GM18508 (cell line): ENCODE measurements around the gene TSG101.

Experiments
- ATAC-seq: cut with Tn5 transposase; IDR thresholded peaks from one replicate; pipeline ENCODE4 v1.9.1; 2021; ENCODE audit warnings: moderate number of reproducible peaks; ENCODE audit not compliant: insufficient read depth, unreplicated experiment

Gene TSG101

GRCh38 chr11:18526521-18527296 is at the start of gene TSG101:
TSG101 (minus strand) TSS chr11:18526942; CDS start chr11:18526816, 126 bp downstream.
- peak; percentile 85 for ATAC-seq

GRCh38 chr11:18575361-18575760 is 48.6 kb upstream of the TSG101 start:
- no peak for ATAC-seq

GRCh38 chr11:18567081-18567480 is 40.3 kb upstream of the TSG101 start:
- no peak for ATAC-seq

- ATAC-seq, result no peak
Measured at GRCh38 chr11:18566406-18566805, 39.7 kb upstream of the TSG101 start.

- ATAC-seq, result no peak
Measured at GRCh38 chr11:18564149-18564548, 37.4 kb upstream of the TSG101 start.

- no peak for ATAC-seq
Measured at GRCh38 chr11:18563090-18563730, 36.5 kb upstream of the TSG101 start.

- ATAC-seq, result no peak
Measured at GRCh38 chr11:18548001-18548400, 21.3 kb upstream of the TSG101 start.

GRCh38 chr11:18540207-18541009 is 13.7 kb upstream of the TSG101 start:
- ATAC-seq, result no peak

GRCh38 chr11:18536209-18536608 is 9.5 kb upstream of the TSG101 start:
- ATAC-seq, result no peak

GRCh38 chr11:18534245-18534644 is 7.5 kb upstream of the TSG101 start:
- no peak for ATAC-seq

GRCh38 chr11:18533365-18533764 is 6.6 kb upstream of the TSG101 start:
- ATAC-seq, result no peak

- no peak for ATAC-seq
Measured at GRCh38 chr11:18527512-18527911, 770 bp upstream of the TSG101 start.

- ATAC-seq, result no peak
Measured at GRCh38 chr11:18526130-18526520, 617 bp downstream of the TSG101 start.

GRCh38 chr11:18524248-18524647 is 2.5 kb downstream of the TSG101 start:
- ATAC-seq, result no peak

- no peak for ATAC-seq
Measured at GRCh38 chr11:18523084-18523483, 3.7 kb downstream of the TSG101 start.

GRCh38 chr11:18522388-18522787 is 4.4 kb downstream of the TSG101 start:
- ATAC-seq, result no peak

GRCh38 chr11:18521122-18521521 is 5.6 kb downstream of the TSG101 start:
- ATAC-seq, result no peak

GRCh38 chr11:18502352-18502751 is 24.4 kb downstream of the TSG101 start:
- no peak for ATAC-seq

- no peak for ATAC-seq
Measured at GRCh38 chr11:18501629-18502028, 25.1 kb downstream of the TSG101 start.

- no peak for ATAC-seq
Measured at GRCh38 chr11:18498039-18498438, 28.7 kb downstream of the TSG101 start.

- no peak for ATAC-seq
Measured at GRCh38 chr11:18495703-18496102, 31.0 kb downstream of the TSG101 start.
